ENCODE data around the gene SDK2.

DNA sequence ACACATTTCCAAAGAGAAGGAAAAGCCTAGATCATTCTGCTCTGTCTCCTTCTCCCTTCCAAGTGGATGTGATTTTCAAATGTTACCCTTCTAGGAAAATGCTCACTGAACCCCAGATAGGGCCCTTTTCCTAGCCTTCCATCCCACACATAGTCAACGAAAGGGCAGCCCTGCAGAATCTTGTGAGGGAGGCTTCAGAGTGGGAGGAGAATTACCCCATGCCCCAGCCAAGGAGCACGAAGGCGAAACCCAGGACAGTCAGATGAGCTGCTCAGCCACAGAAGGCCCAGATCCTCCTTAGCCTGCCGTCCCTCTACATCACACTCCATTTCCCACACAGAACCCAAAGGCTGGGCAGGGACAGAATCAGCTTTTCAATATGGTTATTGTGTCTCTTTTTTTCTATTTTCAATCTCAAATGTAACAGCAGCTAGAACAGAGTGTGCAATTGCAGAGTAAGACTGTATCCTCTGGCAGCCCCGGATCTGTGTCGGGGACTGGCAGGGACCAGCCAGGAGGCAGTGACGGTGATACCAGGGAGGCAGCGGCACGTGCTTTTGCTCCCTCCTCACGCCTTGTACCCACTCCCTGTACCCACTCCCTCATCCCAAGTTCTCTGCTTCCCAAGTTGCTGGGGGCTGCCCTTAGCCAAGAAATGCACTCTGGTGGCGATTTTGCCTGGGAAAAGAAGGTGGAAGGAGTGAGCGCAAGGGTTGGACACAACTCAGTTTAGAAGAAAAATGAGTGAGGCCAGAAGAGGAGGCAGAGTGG is 3.7 kb upstream of the SDK2 start:
- no peak for TF ChIP-seq CHD1 (IDR thresholded peaks at IDR 0.05; ENCODE audit: low read depth, low read length)
- TF ChIP-seq, protein P1, sequence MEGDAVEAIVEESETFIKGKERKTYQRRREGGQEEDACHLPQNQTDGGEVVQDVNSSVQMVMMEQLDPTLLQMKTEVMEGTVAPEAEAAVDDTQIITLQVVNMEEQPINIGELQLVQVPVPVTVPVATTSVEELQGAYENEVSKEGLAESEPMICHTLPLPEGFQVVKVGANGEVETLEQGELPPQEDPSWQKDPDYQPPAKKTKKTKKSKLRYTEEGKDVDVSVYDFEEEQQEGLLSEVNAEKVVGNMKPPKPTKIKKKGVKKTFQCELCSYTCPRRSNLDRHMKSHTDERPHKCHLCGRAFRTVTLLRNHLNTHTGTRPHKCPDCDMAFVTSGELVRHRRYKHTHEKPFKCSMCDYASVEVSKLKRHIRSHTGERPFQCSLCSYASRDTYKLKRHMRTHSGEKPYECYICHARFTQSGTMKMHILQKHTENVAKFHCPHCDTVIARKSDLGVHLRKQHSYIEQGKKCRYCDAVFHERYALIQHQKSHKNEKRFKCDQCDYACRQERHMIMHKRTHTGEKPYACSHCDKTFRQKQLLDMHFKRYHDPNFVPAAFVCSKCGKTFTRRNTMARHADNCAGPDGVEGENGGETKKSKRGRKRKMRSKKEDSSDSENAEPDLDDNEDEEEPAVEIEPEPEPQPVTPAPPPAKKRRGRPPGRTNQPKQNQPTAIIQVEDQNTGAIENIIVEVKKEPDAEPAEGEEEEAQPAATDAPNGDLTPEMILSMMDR (conservative IDR thresholded peaks at IDR 0.05; ENCODE audit: low read depth, low read length) = no peak
- TF ChIP-seq MAZ (IDR thresholded peaks at IDR 0.05; ENCODE audit: borderline replicate concordance, low read depth, low read length) = no peak
- TF ChIP-seq, protein P2, sequence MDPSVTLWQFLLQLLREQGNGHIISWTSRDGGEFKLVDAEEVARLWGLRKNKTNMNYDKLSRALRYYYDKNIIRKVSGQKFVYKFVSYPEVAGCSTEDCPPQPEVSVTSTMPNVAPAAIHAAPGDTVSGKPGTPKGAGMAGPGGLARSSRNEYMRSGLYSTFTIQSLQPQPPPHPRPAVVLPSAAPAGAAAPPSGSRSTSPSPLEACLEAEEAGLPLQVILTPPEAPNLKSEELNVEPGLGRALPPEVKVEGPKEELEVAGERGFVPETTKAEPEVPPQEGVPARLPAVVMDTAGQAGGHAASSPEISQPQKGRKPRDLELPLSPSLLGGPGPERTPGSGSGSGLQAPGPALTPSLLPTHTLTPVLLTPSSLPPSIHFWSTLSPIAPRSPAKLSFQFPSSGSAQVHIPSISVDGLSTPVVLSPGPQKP (IDR thresholded peaks at IDR 0.05; ENCODE audit: borderline replicate concordance, low read depth, low read length) = no peak
